ENCODE results near the gene RAB31.
"Not testable (repeated sequence)": the region's sequence is repeated elsewhere in the genome, so short reads cannot be mapped to it uniquely, and the experiment has no call there.

GRCh38 chr18:9899550-9899930 is 191.4 kb downstream of the RAB31 start:
- TF ChIP-seq CTCF (conservative IDR thresholded peaks at IDR 0.05 in 1 of 2, IDR thresholded peaks at IDR 0.05 in 1 of 2; ENCODE audit: extremely low read depth in 1 of 2, insufficient read depth in 1 of 2, low read depth in 1 of 2, low read length in 2 of 2); EZH2 (IDR thresholded peaks at IDR 0.05; ENCODE audit: borderline replicate concordance, low read length): not testable (repeated sequence)
